Naive B cell (primary cell): ENCODE data around the gene UBP1. TPM values are rescaled to one million over a fixed set of nuclear protein-coding genes. Genes with fewer than 3 reads are reported as not detected.
"Not testable (repeated sequence)": the region's sequence is repeated elsewhere in the genome, so short reads cannot be mapped to it uniquely, and the experiment has no call there.

ENCODE experiments used
- ATAC-seq, 2 donors: fragments of 150-1000 bp; cut with Tn5 transposase; 2 replicates each; pipeline ENCODE4 v1.10.0; 2021; ENCODE audit warnings: low read depth in 2 of 2, mild to moderate bottlenecking in 2 of 2, moderate library complexity in 2 of 2
- DNase-seq: peaks from one replicate; pipeline ENCODE4 v3.0.0; 2022
- H3K27ac Mint-ChIP-seq, 6 donors: one replicate each; pipeline ENCODE4 v1.8.0; 2020 to 2022; ENCODE audit warnings: mild to moderate bottlenecking in 6 of 6, mixed read lengths in 6 of 6, moderate library complexity in 5 of 6, inconsistent platforms in 2 of 6
- H3K27me3 Mint-ChIP-seq, 3 donors: one replicate each; pipeline ENCODE4 v1.8.0; 2021 to 2022; ENCODE audit warnings: mixed read lengths in 3 of 3, mild to moderate bottlenecking in 1 of 3
- H3K36me3 Mint-ChIP-seq, 2 donors: one replicate each; pipeline ENCODE4 v1.8.0; 2020 to 2022; ENCODE audit warnings: mixed read lengths in 2 of 2, inconsistent platforms in 1 of 2, mild to moderate bottlenecking in 1 of 2
- H3K4me1 Mint-ChIP-seq, 3 donors: one replicate each; pipeline ENCODE4 v1.8.0; 2020 to 2022; ENCODE audit warnings: mixed read lengths in 3 of 3, inconsistent platforms in 1 of 3, mild to moderate bottlenecking in 1 of 3, moderate library complexity in 1 of 3
- H3K4me3 Mint-ChIP-seq, 8 donors: one replicate each; pipeline ENCODE4 v1.8.0; 2020 to 2022; ENCODE audit warnings: mild to moderate bottlenecking in 8 of 8, mixed read lengths in 8 of 8, moderate library complexity in 8 of 8, inconsistent platforms in 2 of 8
- H3K9me3 Mint-ChIP-seq, 7 donors: one replicate each; pipeline ENCODE4 v1.8.0; 2020 to 2022; ENCODE audit warnings: mixed read lengths in 7 of 7, mild to moderate bottlenecking in 5 of 7, inconsistent platforms in 2 of 7, moderate library complexity in 1 of 7
- polyA plus RNA-seq, 6 donors: library from polyadenylated mRNA; unstranded; fragments of 300-500 nt; fragmentation: Illumina TruSeq; gene quantifications; one replicate each; pipeline ENCODE4 v1.2.3, GENCODE V29; 2021; ENCODE audit warnings: low read depth in 6 of 6

The UBP1 gene
- polyA plus RNA-seq, 6 donors from 2014 or later, result 3.7 to 14.7 (median 9.2) TPM

- no peak overlapping the region for H3K27ac Mint-ChIP-seq
- H3K4me1 Mint-ChIP-seq, result peaks cover 5 to 6% (median 5%) of the 10 kb centered on the region in 3 donors
- no peak overlapping the region for H3K4me3 Mint-ChIP-seq
- ATAC-seq (no peak), DNase-seq (no peak)
- H3K9me3 Mint-ChIP-seq, result peaks cover 0 to 7% (median 4%) of the 10 kb centered on the region in 7 donors
- peaks cover 6 to 26% (median 24%) of the 10 kb centered on the region in 3 donors for H3K27me3 Mint-ChIP-seq
- peaks cover 4 to 8% of the 10 kb centered on the region in 2 donors for H3K36me3 Mint-ChIP-seq
These were observed 67.1 kb downstream of the UBP1 start for GRCh38 chr3:33373082-33373437.

- no peak overlapping the region for H3K27ac Mint-ChIP-seq
- no peak overlapping the region for H3K4me3 Mint-ChIP-seq
- peaks cover 0 to 7% (median 4%) of the 10 kb centered on the region in 7 donors for H3K9me3 Mint-ChIP-seq
- DNase-seq (peak; percentile 32), ATAC-seq (peak; percentile 49 to 61)
- peaks cover 5 to 6% (median 5%) of the 10 kb centered on the region in 3 donors for H3K4me1 Mint-ChIP-seq
- H3K27me3 Mint-ChIP-seq, result peaks cover 6 to 31% (median 24%) of the 10 kb centered on the region in 3 donors
- peaks cover 4 to 8% of the 10 kb centered on the region in 2 donors for H3K36me3 Mint-ChIP-seq
These were observed 67.8 kb downstream of the UBP1 start for GRCh38 chr3:33372218-33373081.

- Mint-ChIP-seq H3K27ac (peak overlapping the region in 1 of 6 donors; percentile 39), H3K4me1 (no peaks in the 10 kb centered on the region), H3K36me3 (no peaks in the 10 kb centered on the region), H3K27me3 (peaks cover 0 to 14% (median 0%) of the 10 kb centered on the region in 3 donors), H3K9me3 (no peaks in the 10 kb centered on the region), H3K4me3 (no peak overlapping the region)
- no peak for ATAC-seq
- no peak for DNase-seq
These were observed 75.6 kb downstream of the UBP1 start for GRCh38 chr3:33364531-33365128.

- no peak for DNase-seq
- Mint-ChIP-seq H3K9me3 (no peaks in the 10 kb centered on the region), H3K36me3 (no peaks in the 10 kb centered on the region)
These were observed 76.1 kb downstream of the UBP1 start for GRCh38 chr3:33364060-33364459.

GRCh38 chr3:33363113-33363800, 76.9 kb downstream of the UBP1 start:
- H3K27ac Mint-ChIP-seq, result peak overlapping the region in 1 of 6 donors; percentile 47
- H3K4me3 Mint-ChIP-seq, result no peak overlapping the region
- DNase-seq, result no peak
- no peaks in the 10 kb centered on the region for H3K4me1 Mint-ChIP-seq
- no peaks in the 10 kb centered on the region for H3K36me3 Mint-ChIP-seq
- H3K9me3 Mint-ChIP-seq, result no peaks in the 10 kb centered on the region
- no peak for ATAC-seq
- peaks cover 0 to 8% (median 2%) of the 10 kb centered on the region in 3 donors for H3K27me3 Mint-ChIP-seq

More at GRCh38 chr3:33364060-33364459, 76.1 kb downstream of the UBP1 start:
- peak overlapping the region in 1 of 6 donors; percentile 42 for H3K27ac Mint-ChIP-seq
- no peaks in the 10 kb centered on the region for H3K4me1 Mint-ChIP-seq
- H3K4me3 Mint-ChIP-seq, result no peak overlapping the region
- no peak for ATAC-seq
- peaks cover 0 to 11% (median 0%) of the 10 kb centered on the region in 3 donors for H3K27me3 Mint-ChIP-seq

GRCh38 chr3:33360136-33360825, 79.9 kb downstream of the UBP1 start:
- no peak overlapping the region for H3K4me3 Mint-ChIP-seq
- H3K4me1 Mint-ChIP-seq, result no peaks in the 10 kb centered on the region
- no peak overlapping the region for H3K27ac Mint-ChIP-seq
- peaks cover 0 to 4% of the 10 kb centered on the region in 2 donors for H3K36me3 Mint-ChIP-seq
- H3K9me3 Mint-ChIP-seq, result no peaks in the 10 kb centered on the region
- DNase-seq (no peak), ATAC-seq (no peak)
- peaks cover 0 to 8% (median 8%) of the 10 kb centered on the region in 3 donors for H3K27me3 Mint-ChIP-seq

- no peaks in the 10 kb centered on the region for H3K4me1 Mint-ChIP-seq
These were observed 81.9 kb downstream of the UBP1 start for GRCh38 chr3:33358172-33358781.

GRCh38 chr3:33355611-33356010, 84.6 kb downstream of the UBP1 start:
- no peaks in the 10 kb centered on the region for H3K4me1 Mint-ChIP-seq
- DNase-seq, result no peak
- H3K27me3 Mint-ChIP-seq, result peaks cover 0 to 8% (median 8%) of the 10 kb centered on the region in 3 donors
- H3K36me3 Mint-ChIP-seq, result peaks cover 0 to 4% of the 10 kb centered on the region in 2 donors
- no peak overlapping the region for H3K4me3 Mint-ChIP-seq
- H3K9me3 Mint-ChIP-seq, result no peaks in the 10 kb centered on the region
- H3K27ac Mint-ChIP-seq, result no peak overlapping the region
- no peak for ATAC-seq

More at GRCh38 chr3:33358172-33358781, 81.9 kb downstream of the UBP1 start:
- H3K27me3 Mint-ChIP-seq, result peaks cover 0 to 8% (median 8%) of the 10 kb centered on the region in 3 donors
- H3K4me3 Mint-ChIP-seq, result no peak overlapping the region
- H3K36me3 Mint-ChIP-seq, result peaks cover 0 to 4% of the 10 kb centered on the region in 2 donors
- no peak overlapping the region for H3K27ac Mint-ChIP-seq
- DNase-seq, result no peak
- no peaks in the 10 kb centered on the region for H3K9me3 Mint-ChIP-seq
- no peak for ATAC-seq

GRCh38 chr3:33339758-33340157, 100.4 kb downstream of the UBP1 start:
- peaks cover 0 to 10% (median 1%) of the 10 kb centered on the region in 7 donors for H3K9me3 Mint-ChIP-seq
- peaks cover under 1 to 2% of the 10 kb centered on the region in 2 donors for H3K36me3 Mint-ChIP-seq
- no peaks in the 10 kb centered on the region for H3K4me1 Mint-ChIP-seq
- no peak for DNase-seq
- no peak for ATAC-seq
- peaks cover 0 to under 1% (median 0%) of the 10 kb centered on the region in 3 donors for H3K27me3 Mint-ChIP-seq
- no peak overlapping the region for H3K4me3 Mint-ChIP-seq
- peak overlapping the region in 1 of 6 donors; percentile 3 for H3K27ac Mint-ChIP-seq

GRCh38 chr3:33338936-33339465, 101.2 kb downstream of the UBP1 start:
- ATAC-seq, H3K27me3 Mint-ChIP-seq, H3K4me3 Mint-ChIP-seq, DNase-seq, H3K4me1 Mint-ChIP-seq, H3K36me3 Mint-ChIP-seq: not testable (repeated sequence)
- Mint-ChIP-seq H3K9me3 (peaks cover 5 to 17% (median 7%) of the 10 kb centered on the region in 7 donors), H3K27ac (peak overlapping the region in 1 of 6 donors; percentile 59)
